ENCODE results near the gene OR1S1. TPM values are rescaled to one million over a fixed set of nuclear protein-coding genes. Genes with fewer than 3 reads are reported as not detected.

The OR1S1 gene
- polyA plus RNA-seq, 1 of the 3 experiments (the other 2 are of a cell fraction), result not detected

GRCh38 chr11:58177409-58178054 lies 35.0 kb upstream of the OR1S1 start:
- Histone ChIP-seq H4K20me1 (ENCODE audit: insufficient read depth) (no peaks in the 10 kb centered on the region), H3K9ac (no peak overlapping the region), H3K27ac (ENCODE audit: low read depth in 2 of 2, low read length in 1 of 2) (no peak overlapping the region), H3K4me1 (ENCODE audit: control insufficient read depth in 1 of 2, insufficient read depth in 2 of 2, low read depth in 1 of 2, low read length in 1 of 2) (no peaks in the 10 kb centered on the region), H2AFZ (ENCODE audit: low read depth) (no peak overlapping the region), H3K9me3 (no peaks in the 10 kb centered on the region), H3K9me2 (no peaks in the 10 kb centered on the region), H3K4me2 (no peak overlapping the region), H3K79me2 (ENCODE audit: insufficient read depth) (no peaks in the 10 kb centered on the region), H3K36me3 (replicated peaks in 1 of 2; ENCODE audit: control insufficient read depth in 1 of 2, insufficient read depth in 2 of 2, low read length in 1 of 2) (no peaks in the 10 kb centered on the region), H3K27me3 (ENCODE audit: insufficient read depth) (no peaks in the 10 kb centered on the region), H3F3A (replicated peaks; ENCODE audit: insufficient read depth) (no peaks in the 10 kb centered on the region), H3K4me3 (ENCODE audit: low read depth in 2 of 2, low read length in 1 of 2) (no peak overlapping the region)
- DNase-seq, result no peak
- TF ChIP-seq FOXM1 (IDR thresholded peaks at IDR 0.05; ENCODE audit: low read depth), result no peak
- ChIA-PET POLR2A (no interaction called here), CTCF (no interaction called here)
- WGBS (ENCODE audit: low lambda C conversion rate), result under 1% methylated on average over 5 of the region's 5 CpGs

- DNase-seq, result no peak
- 1% methylated on average over 6 of the region's 6 CpGs for WGBS (ENCODE audit: low lambda C conversion rate)
- CTCF ChIA-PET, result interaction anchor here (0.6 kb wide), 1 partner anchor 26 kb away, joined by 3 read pairs; no protein-coding TSS in a partner anchor
- POLR2A ChIA-PET, result no interaction called here
- H4K20me1 ChIP-seq (ENCODE audit: insufficient read depth), result no peaks in the 10 kb centered on the region
- H3K27me3 ChIP-seq (ENCODE audit: insufficient read depth), result no peaks in the 10 kb centered on the region
- H2AFZ ChIP-seq (ENCODE audit: low read depth), result no peak overlapping the region
- H3K27ac ChIP-seq (ENCODE audit: low read depth in 2 of 2, low read length in 1 of 2), result no peak overlapping the region
- H3F3A ChIP-seq (replicated peaks; ENCODE audit: insufficient read depth), result no peaks in the 10 kb centered on the region
- no peak for TF ChIP-seq MXI1 (IDR thresholded peaks at IDR 0.05; ENCODE audit: low read depth, low read length)
- TF ChIP-seq USF2 (IDR thresholded peaks at IDR 0.05; ENCODE audit: borderline replicate concordance, low read depth, low read length), result no peak
- no peak for TF ChIP-seq RXRA (IDR thresholded peaks at IDR 0.05; ENCODE audit: borderline replicate concordance, low read depth)
- no peak for TF ChIP-seq JUND (IDR thresholded peaks at IDR 0.05)
- TF ChIP-seq FOSL2 (IDR thresholded peaks at IDR 0.05; ENCODE audit: borderline replicate concordance, low read depth), result no peak
- TF ChIP-seq FOXM1 (IDR thresholded peaks at IDR 0.05; ENCODE audit: low read depth), result no peak
- no peak for TF ChIP-seq RAD21 (IDR thresholded peaks at IDR 0.05; ENCODE audit: low read length)
- TF ChIP-seq, protein P1, sequence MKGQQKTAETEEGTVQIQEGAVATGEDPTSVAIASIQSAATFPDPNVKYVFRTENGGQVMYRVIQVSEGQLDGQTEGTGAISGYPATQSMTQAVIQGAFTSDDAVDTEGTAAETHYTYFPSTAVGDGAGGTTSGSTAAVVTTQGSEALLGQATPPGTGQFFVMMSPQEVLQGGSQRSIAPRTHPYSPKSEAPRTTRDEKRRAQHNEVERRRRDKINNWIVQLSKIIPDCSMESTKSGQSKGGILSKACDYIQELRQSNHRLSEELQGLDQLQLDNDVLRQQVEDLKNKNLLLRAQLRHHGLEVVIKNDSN (IDR thresholded peaks at IDR 0.05; ENCODE audit: borderline replicate concordance, low read depth), result no peak
- no peak for TF ChIP-seq POLR2AphosphoS5 (IDR thresholded peaks at IDR 0.05; ENCODE audit: low read depth, low read length)
- no peak for TF ChIP-seq CHD2 (IDR thresholded peaks at IDR 0.05; ENCODE audit: low read length, partially characterized antibody)
- H3K9me2 ChIP-seq, result no peaks in the 10 kb centered on the region
- H3K79me2 ChIP-seq (ENCODE audit: insufficient read depth), result no peaks in the 10 kb centered on the region
- no peaks in the 10 kb centered on the region for H3K36me3 ChIP-seq (replicated peaks in 1 of 2; ENCODE audit: control insufficient read depth in 1 of 2, insufficient read depth in 2 of 2, low read length in 1 of 2)
- H3K4me1 ChIP-seq (ENCODE audit: control insufficient read depth in 1 of 2, insufficient read depth in 2 of 2, low read depth in 1 of 2, low read length in 1 of 2), result no peaks in the 10 kb centered on the region
- H3K9ac ChIP-seq, result no peak overlapping the region
- H3K4me3 ChIP-seq (ENCODE audit: low read depth in 2 of 2, low read length in 1 of 2), result no peak overlapping the region
- H3K9me3 ChIP-seq, result no peaks in the 10 kb centered on the region
- H3K4me2 ChIP-seq, result no peak overlapping the region
Observed at GRCh38 chr11:58178444-58178843, 34.1 kb upstream of the OR1S1 start.

DNA sequence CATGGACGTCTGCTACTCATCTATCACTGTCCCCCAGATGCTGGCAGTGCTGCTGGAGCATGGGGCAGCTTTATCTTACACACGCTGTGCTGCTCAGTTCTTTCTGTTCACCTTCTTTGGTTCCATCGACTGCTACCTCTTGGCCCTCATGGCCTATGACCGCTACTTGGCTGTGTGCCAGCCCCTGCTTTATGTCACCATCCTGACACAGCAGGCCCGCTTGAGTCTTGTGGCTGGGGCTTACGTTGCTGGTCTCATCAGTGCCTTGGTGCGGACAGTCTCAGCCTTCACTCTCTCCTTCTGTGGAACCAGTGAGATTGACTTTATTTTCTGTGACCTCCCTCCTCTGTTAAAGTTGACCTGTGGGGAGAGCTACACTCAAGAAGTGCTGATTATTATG lies 32.9 kb upstream of the OR1S1 start:
- no peak overlapping the region for H3K4me3 ChIP-seq (ENCODE audit: low read depth in 2 of 2, low read length in 1 of 2)
- POLR2A ChIA-PET, result no interaction called here
- no peaks in the 10 kb centered on the region for H3F3A ChIP-seq (replicated peaks; ENCODE audit: insufficient read depth)
- TF ChIP-seq, protein P2, sequence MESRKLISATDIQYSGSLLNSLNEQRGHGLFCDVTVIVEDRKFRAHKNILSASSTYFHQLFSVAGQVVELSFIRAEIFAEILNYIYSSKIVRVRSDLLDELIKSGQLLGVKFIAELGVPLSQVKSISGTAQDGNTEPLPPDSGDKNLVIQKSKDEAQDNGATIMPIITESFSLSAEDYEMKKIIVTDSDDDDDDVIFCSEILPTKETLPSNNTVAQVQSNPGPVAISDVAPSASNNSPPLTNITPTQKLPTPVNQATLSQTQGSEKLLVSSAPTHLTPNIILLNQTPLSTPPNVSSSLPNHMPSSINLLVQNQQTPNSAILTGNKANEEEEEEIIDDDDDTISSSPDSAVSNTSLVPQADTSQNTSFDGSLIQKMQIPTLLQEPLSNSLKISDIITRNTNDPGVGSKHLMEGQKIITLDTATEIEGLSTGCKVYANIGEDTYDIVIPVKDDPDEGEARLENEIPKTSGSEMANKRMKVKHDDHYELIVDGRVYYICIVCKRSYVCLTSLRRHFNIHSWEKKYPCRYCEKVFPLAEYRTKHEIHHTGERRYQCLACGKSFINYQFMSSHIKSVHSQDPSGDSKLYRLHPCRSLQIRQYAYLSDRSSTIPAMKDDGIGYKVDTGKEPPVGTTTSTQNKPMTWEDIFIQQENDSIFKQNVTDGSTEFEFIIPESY (IDR thresholded peaks at IDR 0.05; ENCODE audit: borderline replicate concordance, low read depth), result no peak
- TF ChIP-seq, protein P1 (IDR thresholded peaks at IDR 0.05; ENCODE audit: borderline replicate concordance, low read depth), result no peak
- TF ChIP-seq, protein P3, sequence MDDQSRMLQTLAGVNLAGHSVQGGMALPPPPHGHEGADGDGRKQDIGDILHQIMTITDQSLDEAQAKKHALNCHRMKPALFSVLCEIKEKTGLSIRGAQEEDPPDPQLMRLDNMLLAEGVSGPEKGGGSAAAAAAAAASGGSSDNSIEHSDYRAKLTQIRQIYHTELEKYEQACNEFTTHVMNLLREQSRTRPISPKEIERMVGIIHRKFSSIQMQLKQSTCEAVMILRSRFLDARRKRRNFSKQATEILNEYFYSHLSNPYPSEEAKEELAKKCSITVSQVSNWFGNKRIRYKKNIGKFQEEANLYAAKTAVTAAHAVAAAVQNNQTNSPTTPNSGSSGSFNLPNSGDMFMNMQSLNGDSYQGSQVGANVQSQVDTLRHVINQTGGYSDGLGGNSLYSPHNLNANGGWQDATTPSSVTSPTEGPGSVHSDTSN (IDR thresholded peaks at IDR 0.05), result no peak
- TF ChIP-seq NFIC (IDR thresholded peaks at IDR 0.05; ENCODE audit: borderline replicate concordance), result no peak
- TF ChIP-seq NRF1 (IDR thresholded peaks at IDR 0.05; ENCODE audit: low read depth, low read length), result no peak
- TF ChIP-seq SMC3 (IDR thresholded peaks at IDR 0.05; ENCODE audit: low read depth, low read length), result no peak
- TF ChIP-seq RFX5 (IDR thresholded peaks at IDR 0.05; ENCODE audit: low read length), result no peak
- TF ChIP-seq MEF2A (IDR thresholded peaks at IDR 0.05; ENCODE audit: borderline replicate concordance, low read depth), result no peak
- TF ChIP-seq TAF1 (IDR thresholded peaks at IDR 0.05; ENCODE audit: borderline replicate concordance, low read depth, low read length), result no peak

More for the DNA sequence above, 32.9 kb upstream of the OR1S1 start:
- Histone ChIP-seq H3K27me3 (ENCODE audit: insufficient read depth) (no peaks in the 10 kb centered on the region), H3K4me2 (no peak overlapping the region), H3K79me2 (ENCODE audit: insufficient read depth) (no peaks in the 10 kb centered on the region), H3K36me3 (replicated peaks in 1 of 2; ENCODE audit: control insufficient read depth in 1 of 2, insufficient read depth in 2 of 2, low read length in 1 of 2) (no peaks in the 10 kb centered on the region), H3K9me2 (no peaks in the 10 kb centered on the region), H2AFZ (ENCODE audit: low read depth) (no peak overlapping the region), H4K20me1 (ENCODE audit: insufficient read depth) (no peaks in the 10 kb centered on the region), H3K27ac (ENCODE audit: low read depth in 2 of 2, low read length in 1 of 2) (no peak overlapping the region), H3K9me3 (no peaks in the 10 kb centered on the region), H3K9ac (no peak overlapping the region), H3K4me1 (ENCODE audit: control insufficient read depth in 1 of 2, insufficient read depth in 2 of 2, low read depth in 1 of 2, low read length in 1 of 2) (no peaks in the 10 kb centered on the region)
- 6% methylated on average over 7 of the region's 7 CpGs for WGBS (ENCODE audit: low lambda C conversion rate)
- CTCF ChIA-PET, result no interaction called here
- DNase-seq, result peak; percentile 1
